ENCODE data around the gene TPP2. TPM values are rescaled to one million over a fixed set of nuclear protein-coding genes. Genes with fewer than 3 reads are reported as not detected.

TPP2 gene
- total RNA-seq, 4 donors from 2014 or later = 38.5 to 45.5 (median 42.3) TPM

GRCh38 chr13:102709536-102709935 is 112.8 kb downstream of the TPP2 start:
- TF ChIP-seq, protein P1, sequence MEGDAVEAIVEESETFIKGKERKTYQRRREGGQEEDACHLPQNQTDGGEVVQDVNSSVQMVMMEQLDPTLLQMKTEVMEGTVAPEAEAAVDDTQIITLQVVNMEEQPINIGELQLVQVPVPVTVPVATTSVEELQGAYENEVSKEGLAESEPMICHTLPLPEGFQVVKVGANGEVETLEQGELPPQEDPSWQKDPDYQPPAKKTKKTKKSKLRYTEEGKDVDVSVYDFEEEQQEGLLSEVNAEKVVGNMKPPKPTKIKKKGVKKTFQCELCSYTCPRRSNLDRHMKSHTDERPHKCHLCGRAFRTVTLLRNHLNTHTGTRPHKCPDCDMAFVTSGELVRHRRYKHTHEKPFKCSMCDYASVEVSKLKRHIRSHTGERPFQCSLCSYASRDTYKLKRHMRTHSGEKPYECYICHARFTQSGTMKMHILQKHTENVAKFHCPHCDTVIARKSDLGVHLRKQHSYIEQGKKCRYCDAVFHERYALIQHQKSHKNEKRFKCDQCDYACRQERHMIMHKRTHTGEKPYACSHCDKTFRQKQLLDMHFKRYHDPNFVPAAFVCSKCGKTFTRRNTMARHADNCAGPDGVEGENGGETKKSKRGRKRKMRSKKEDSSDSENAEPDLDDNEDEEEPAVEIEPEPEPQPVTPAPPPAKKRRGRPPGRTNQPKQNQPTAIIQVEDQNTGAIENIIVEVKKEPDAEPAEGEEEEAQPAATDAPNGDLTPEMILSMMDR (IDR thresholded peaks at IDR 0.05) = no peak
- DNase-seq (ENCODE audit: low spot score) = no peak
- ATAC-seq (ENCODE audit: low FRiP score) = no peak

- TF ChIP-seq, protein P1 (IDR thresholded peaks at IDR 0.05) = no peak
- DNase-seq (ENCODE audit: low spot score) (no peak), ATAC-seq (ENCODE audit: low FRiP score) (no peak)
Measured at GRCh38 chr13:102710261-102710679, 113.5 kb downstream of the TPP2 start.

DNA sequence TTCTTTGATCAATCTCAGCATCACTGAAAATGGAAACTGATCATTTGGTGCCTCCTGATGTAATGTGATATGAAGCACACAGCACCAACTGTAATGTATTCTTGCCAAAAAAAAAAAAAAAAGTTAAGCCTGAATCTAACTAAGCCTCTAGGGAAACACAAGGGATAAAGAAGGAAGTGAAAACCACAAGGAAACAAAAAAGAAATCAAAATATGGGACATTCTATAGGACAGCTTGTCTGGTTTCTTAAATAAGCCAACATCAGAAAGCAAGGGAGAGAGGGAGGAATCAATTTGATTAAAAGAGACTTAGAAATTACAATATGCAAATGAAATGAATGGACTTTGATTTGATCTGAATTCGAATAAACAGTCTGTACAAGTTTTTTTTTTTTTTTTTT is 118.7 kb downstream of the TPP2 start:
- DNase-seq (ENCODE audit: low spot score) (no peak), ATAC-seq (ENCODE audit: low FRiP score) (no peak)
- TF ChIP-seq, protein P1 (IDR thresholded peaks at IDR 0.05) = no peak

- ATAC-seq (ENCODE audit: low FRiP score) = no peak
- TF ChIP-seq, protein P1 (IDR thresholded peaks at IDR 0.05) = no peak
- no peak for DNase-seq (ENCODE audit: low spot score)
Measured at GRCh38 chr13:102718746-102719145, 122.0 kb downstream of the TPP2 start.

DNA sequence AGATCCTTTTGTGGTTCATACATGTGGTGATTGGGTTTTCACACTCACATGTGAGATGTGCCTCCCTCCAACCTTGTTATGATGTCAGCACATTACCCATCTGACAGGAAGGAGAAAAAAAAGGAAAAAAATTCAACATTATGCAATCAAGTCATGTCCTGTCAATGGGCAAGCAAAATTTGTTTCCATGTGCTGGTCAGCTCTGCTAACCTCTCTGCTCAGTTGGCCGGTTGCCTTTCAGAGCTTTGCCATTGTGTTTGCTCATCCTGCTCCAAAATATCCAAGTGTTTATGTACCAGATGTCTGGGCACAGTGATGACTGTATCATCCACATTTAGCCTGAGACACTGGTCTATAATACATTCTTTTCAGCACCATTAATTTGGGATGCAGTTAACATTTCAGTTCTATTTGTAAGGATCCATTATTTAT is 125.0 kb downstream of the TPP2 start:
- ATAC-seq (ENCODE audit: low FRiP score) = no peak
- TF ChIP-seq, protein P1 (IDR thresholded peaks at IDR 0.05) = no peak
- no peak for DNase-seq (ENCODE audit: low spot score)

DNA sequence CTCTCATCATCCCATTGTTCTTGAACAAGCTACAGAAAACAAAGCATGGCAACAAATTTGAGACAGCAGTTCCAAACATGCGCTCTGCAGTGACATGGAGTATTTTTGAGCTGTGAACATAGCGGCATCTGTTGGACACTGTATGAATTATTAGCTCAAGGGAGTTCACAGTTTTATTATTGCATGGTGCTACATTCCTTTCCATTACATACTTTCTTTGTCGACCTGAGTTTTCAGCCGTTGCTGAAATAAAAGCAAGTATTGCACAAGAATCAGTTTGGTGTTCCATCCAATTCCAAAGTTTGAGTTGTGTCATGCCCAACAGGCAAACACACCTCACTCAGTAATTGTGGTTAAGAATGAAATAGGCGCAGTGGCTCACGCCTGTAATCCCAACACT is 128.1 kb downstream of the TPP2 start:
- peak; percentile 75 for ATAC-seq (ENCODE audit: low FRiP score)

GRCh38 chr13:102726430-102726829 is 129.6 kb downstream of the TPP2 start:
- no peak for ATAC-seq (ENCODE audit: low FRiP score)
- DNase-seq (ENCODE audit: low spot score) = no peak
- TF ChIP-seq, protein P1 (IDR thresholded peaks at IDR 0.05) = no peak

More for the DNA sequence above, 128.1 kb downstream of the TPP2 start:
- no peak for DNase-seq (ENCODE audit: low spot score)
- TF ChIP-seq, protein P1 (IDR thresholded peaks at IDR 0.05) = no peak

Other genes starting within 250 kb of the TPP2 start
- 1 to 10 TPM in 2 of 4 donors, under 1 TPM in 2; 0.12 to 3.5 (median 1.3) TPM for gene FGF14, start 194.9 kb upstream of the TPP2 start, total RNA-seq
- not detected for gene METTL21C, start 98.1 kb downstream of the TPP2 start, total RNA-seq
- gene TEX30, start 176.8 kb downstream of the TPP2 start, total RNA-seq = 10 to 100 TPM in 2 of 4 donors, 1 to 10 TPM in 2; 9.5 to 11.4 (median 10.5) TPM
- 1 to 10 TPM; 4.2 to 6.0 (median 4.8) TPM for gene POGLUT2, start 202.0 kb downstream of the TPP2 start, total RNA-seq
- 10 to 100 TPM; 12.6 to 21.4 (median 16.1) TPM for gene BIVM, start 202.1 kb downstream of the TPP2 start, total RNA-seq
- 10 to 100 TPM; 42.5 to 81.8 (median 68.3) TPM for gene ERCC5, start 249.0 kb downstream of the TPP2 start, total RNA-seq